ENCODE results near the gene SPRING1. TPM values are rescaled to one million over a fixed set of nuclear protein-coding genes. Genes with fewer than 3 reads are reported as not detected.

Gene SPRING1
- total RNA-seq, 1 donor = 28.9 TPM

DNA sequence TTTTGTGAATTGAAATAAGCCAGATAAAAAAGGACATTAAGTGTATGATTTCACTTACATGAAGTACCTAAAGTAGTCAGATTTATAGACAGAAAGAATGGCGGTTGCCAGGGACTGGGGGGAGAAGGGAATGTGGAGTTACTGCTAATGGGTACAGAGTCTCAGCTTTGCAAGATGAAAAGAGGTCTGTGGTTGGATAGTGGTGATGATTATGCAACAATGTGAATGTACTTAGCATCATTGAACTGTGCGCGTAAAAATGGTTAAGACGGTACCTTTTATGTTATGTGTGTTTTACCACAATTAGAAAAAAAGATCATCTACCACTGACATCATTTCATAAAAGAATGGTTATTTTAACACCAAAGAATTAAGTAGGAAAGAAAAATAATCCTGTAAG, 36.2 kb upstream of the SPRING1 start:
- H3K4me3 ChIP-seq (ENCODE audit: low read depth, low read length) = no peak overlapping the region
- TF ChIP-seq CTCF (IDR thresholded peaks at IDR 0.05; ENCODE audit: insufficient read depth, low read depth, low read length) = no peak
- DNase-seq (ENCODE audit: low read depth) = no peak

DNA sequence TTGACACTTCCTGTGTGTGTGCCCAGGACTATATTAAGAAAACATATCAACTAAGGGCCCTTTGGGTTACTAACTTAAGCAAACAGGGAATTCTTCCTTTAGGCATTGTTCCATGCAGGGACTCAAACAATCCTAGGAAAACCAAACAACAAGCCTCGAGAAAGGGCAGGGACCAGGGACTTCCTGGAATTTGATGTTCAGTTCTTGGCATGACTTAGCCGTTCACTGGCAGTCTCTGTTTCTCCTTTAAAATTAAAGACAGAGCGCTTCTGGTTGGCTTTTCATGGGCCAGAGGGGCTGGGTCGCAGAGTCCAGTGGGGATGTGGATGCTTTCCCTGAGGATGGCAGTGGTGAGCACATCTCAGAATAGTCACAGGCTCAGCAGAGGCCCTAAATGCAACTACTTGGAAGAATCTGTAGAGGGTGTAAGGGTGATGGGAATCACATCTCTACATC, 35.4 kb upstream of the SPRING1 start:
- TF ChIP-seq CTCF (IDR thresholded peaks at IDR 0.05; ENCODE audit: insufficient read depth, low read depth, low read length) = no peak
- H3K4me3 ChIP-seq (ENCODE audit: low read depth, low read length) = no peak overlapping the region
- peak; percentile 32 for DNase-seq (ENCODE audit: low read depth)

DNA sequence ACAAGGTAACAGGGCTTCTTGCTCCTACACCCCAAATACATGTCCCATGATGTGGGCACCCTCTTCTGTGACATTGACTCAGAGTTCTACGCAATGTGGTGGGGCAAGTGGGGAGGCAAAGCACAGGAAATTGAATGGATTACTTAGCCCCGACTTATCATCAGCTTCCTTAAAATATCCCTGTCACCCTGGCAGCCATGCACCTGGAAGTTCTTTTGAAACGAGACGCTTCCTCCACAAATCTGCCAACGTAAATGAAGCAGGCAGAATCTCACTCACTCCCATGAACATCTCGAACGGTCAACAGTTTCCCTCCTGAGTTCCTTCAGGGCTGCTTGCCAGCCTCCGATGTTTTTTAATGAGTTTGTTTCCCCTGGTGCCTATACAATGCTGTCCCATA, 33.8 kb upstream of the SPRING1 start:
- no peak for TF ChIP-seq CTCF (IDR thresholded peaks at IDR 0.05; ENCODE audit: insufficient read depth, low read depth, low read length)
- no peak for DNase-seq (ENCODE audit: low read depth)
- no peak overlapping the region for H3K4me3 ChIP-seq (ENCODE audit: low read depth, low read length)

DNA sequence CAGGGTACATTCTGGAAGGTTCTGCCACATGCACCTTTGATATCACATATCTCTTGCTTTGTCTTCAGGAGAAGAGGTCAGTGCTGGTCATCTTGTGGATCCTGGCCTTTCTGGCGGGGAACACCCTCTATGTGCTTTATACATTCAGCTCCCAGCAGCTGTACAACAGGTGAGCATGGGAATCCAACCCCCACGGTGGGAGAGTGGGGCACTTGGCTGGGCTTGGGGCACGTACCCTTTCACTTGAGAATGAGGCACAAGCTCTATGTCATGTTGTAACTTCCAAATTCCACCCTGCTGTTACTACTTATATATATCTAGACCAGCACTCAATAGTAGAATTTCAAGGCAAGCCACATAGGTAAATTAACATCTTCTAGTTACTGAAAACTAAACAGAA, 28.9 kb upstream of the SPRING1 start:
- no peak overlapping the region for H3K4me3 ChIP-seq (ENCODE audit: low read depth, low read length)
- no peak for TF ChIP-seq CTCF (IDR thresholded peaks at IDR 0.05; ENCODE audit: insufficient read depth, low read depth, low read length)
- DNase-seq (ENCODE audit: low read depth) = no peak

DNA sequence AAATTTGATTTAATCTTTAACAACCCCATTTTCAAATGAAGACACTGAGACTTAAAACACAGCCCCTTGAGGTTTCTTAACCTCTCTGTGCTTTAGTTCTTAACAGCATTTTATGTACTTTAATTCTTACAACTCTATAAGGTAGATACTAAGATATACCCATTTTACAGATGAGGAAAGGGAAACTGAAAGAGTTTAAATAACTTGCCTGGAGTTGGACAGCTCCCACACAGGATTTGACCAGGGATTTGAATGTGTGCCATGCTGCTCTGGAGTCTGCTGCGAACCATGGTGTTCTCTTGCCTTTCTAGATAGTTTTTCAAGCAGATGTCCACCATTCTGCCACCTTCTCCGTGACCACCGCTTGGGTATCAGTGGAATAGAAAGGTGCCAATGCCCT, 28.4 kb upstream of the SPRING1 start:
- TF ChIP-seq CTCF (IDR thresholded peaks at IDR 0.05; ENCODE audit: insufficient read depth, low read depth, low read length) = no peak

DNA sequence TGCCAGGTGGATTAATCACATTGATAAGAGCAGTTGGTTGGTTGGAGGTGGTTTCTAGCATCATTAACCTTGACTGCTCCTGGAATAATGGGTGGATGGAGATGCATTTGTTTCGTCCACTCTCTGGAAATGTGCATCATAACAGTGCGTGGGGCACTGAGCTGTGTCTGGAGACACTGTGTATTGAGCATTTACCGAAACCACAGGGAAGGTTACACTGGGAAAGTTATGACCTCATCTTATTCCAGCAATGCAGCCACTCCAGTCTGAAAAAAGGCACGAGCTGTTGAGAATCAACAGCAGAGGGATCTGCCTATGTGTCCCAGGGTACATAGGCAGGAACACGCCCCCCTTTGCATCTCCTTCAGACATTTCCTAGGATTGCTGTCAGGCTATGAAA, 27.4 kb upstream of the SPRING1 start:
- no peak overlapping the region for H3K4me3 ChIP-seq (ENCODE audit: low read depth, low read length)
- no peak for TF ChIP-seq CTCF (IDR thresholded peaks at IDR 0.05; ENCODE audit: insufficient read depth, low read depth, low read length)
- DNase-seq (ENCODE audit: low read depth) = peak; percentile 17

More for the DNA sequence above, 28.4 kb upstream of the SPRING1 start:
- no peak overlapping the region for H3K4me3 ChIP-seq (ENCODE audit: low read depth, low read length)
- DNase-seq (ENCODE audit: low read depth) = no peak

DNA sequence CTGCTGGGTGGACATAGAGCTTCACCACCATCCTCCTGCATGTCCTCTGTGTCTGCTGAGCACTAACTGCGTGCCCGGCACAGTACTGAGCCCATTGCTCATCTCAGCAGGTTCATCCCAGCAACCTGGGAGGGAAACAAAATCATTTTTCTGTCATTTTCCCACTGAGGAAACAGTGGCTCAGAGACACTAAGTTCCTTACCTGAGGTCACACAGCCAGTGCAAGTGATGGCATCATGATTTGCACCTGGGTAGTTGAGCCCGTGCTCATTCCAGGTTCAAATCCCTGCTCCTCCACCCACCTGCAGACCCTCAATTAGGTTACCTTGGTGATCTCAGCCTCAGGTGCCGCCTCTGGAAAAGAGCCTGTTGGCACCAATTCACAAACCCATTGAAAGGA, 23.6 kb upstream of the SPRING1 start:
- DNase-seq (ENCODE audit: low read depth) = no peak
- H3K4me3 ChIP-seq (ENCODE audit: low read depth, low read length) = no peak overlapping the region
- no peak for TF ChIP-seq CTCF (IDR thresholded peaks at IDR 0.05; ENCODE audit: insufficient read depth, low read depth, low read length)

All from fibroblast of villous mesenchyme (primary cell).